ENCODE results near the gene PPP3R1. TPM values are rescaled to one million over a fixed set of nuclear protein-coding genes. Genes with fewer than 3 reads are reported as not detected.

The PPP3R1 gene
- total and polyA plus RNA-seq, 2 of the 8 experiments (the other 6 are each of a cell fraction or from before 2014, with no cell fraction given), result 9.3 to 85.1 TPM

- no peak overlapping the region for H3K23ac ChIP-seq (ENCODE audit: insufficient read length)
- POLR2A ChIA-PET (ENCODE audit: partially characterized antibody), result interaction anchor here (1.0 kb wide), 1 partner anchor 68 kb away, joined by 5 read pairs; a partner anchor contains a TSS
- H3K27me3 ChIP-seq (replicated peaks in 1 of 4; ENCODE audit: control insufficient read depth in 3 of 4, extremely low read depth in 1 of 4, insufficient read depth in 3 of 4, low read length in 3 of 4), result no peaks in the 10 kb centered on the region
- no peak overlapping the region for H2AK5ac ChIP-seq (ENCODE audit: low read depth, low read length)
- H2BK20ac ChIP-seq (ENCODE audit: low read length), result no peak overlapping the region
- peaks cover 4 to 99% of the 10 kb centered on the region in 2 experiments; a peak in 3 of 4 replicates for H3K79me2 ChIP-seq (ENCODE audit: control insufficient read depth in 1 of 2, insufficient read depth in 2 of 2, low read length in 2 of 2)
- H4K20me1 ChIP-seq (replicated peaks in 1 of 2; ENCODE audit: control insufficient read depth in 1 of 2, insufficient read depth in 2 of 2, low read length in 2 of 2), result peaks cover 5 to 8% of the 10 kb centered on the region in 2 experiments
- CTCF ChIA-PET (ENCODE audit: partially characterized antibody), result interaction anchor here (0.6 to 2.1 kb wide), 14 partner anchors 9 to 103 kb away, joined by 3 to 8 read pairs (median 3); partner anchors contain the start of gene PNO1
- H2AFZ ChIP-seq (ENCODE audit: low read length), result no peak overlapping the region
- DNase-seq (ENCODE audit: low read depth in 1 of 2, low spot score in 2 of 2) (peak in 1 of 2 experiments; percentile 7), FAIRE-seq (peak; percentile 91)
- H2BK5ac ChIP-seq (ENCODE audit: low read depth, low read length), result no peak overlapping the region
- no peaks in the 10 kb centered on the region; the same call in 1 of the 2 replicates for H3K23me2 ChIP-seq (ENCODE audit: low read depth, low read length)
- H3K27ac ChIP-seq (ENCODE audit: low read depth, low read length), result no peak overlapping the region
- no peak overlapping the region for H3K9ac ChIP-seq (replicated peaks in 1 of 4; ENCODE audit: extremely low read depth in 1 of 4, low read depth in 3 of 4, low read length in 3 of 4)
- no peak overlapping the region for H2BK12ac ChIP-seq (ENCODE audit: low read depth, low read length)
- H4K5ac ChIP-seq (ENCODE audit: insufficient read length, low read depth, low read length), result no peak overlapping the region
- H2BK15ac ChIP-seq (ENCODE audit: low read length), result no peak overlapping the region
- H4K91ac ChIP-seq (replicated peaks; ENCODE audit: insufficient read length, low read length), result no peak overlapping the region
- H4K8ac ChIP-seq (ENCODE audit: extremely low read depth, insufficient read depth, low read length), result no peak overlapping the region
- H3K4me1 ChIP-seq (replicated peaks in 1 of 4; ENCODE audit: control insufficient read depth in 3 of 4, insufficient read depth in 4 of 4, low read length in 3 of 4), result peaks cover 0 to 3% (median 0%) of the 10 kb centered on the region in 4 experiments; a peak in 3 of 7 replicates
- no peak overlapping the region for H3K4me3 ChIP-seq (ENCODE audit: extremely low read depth in 1 of 4, insufficient read depth in 2 of 4, low read depth in 3 of 4, low read length in 4 of 4)
- no peak overlapping the region for H3K18ac ChIP-seq (ENCODE audit: extremely low read depth, low read length)
- no peak overlapping the region for H3K56ac ChIP-seq (replicated peaks; ENCODE audit: insufficient read length, low read depth, low read length)
- no peak overlapping the region for H3K4me2 ChIP-seq (ENCODE audit: insufficient read depth in 1 of 2, low read depth in 2 of 2, low read length in 2 of 2)
- H3K36me3 ChIP-seq (ENCODE audit: control insufficient read depth in 2 of 4, insufficient read depth in 4 of 4, low read length in 3 of 4), result no peaks in the 10 kb centered on the region
- H2BK120ac ChIP-seq (replicated peaks; ENCODE audit: low read depth, low read length), result no peak overlapping the region
- 11% methylated on average over 2 of the region's 2 CpGs; no CpG with 5 or more reads in 1 of the 2 experiments for WGBS, 2 experiments (ENCODE audit: extremely low coverage in 1 of 2, insufficient coverage in 1 of 2, insufficient read length in 1 of 2, insufficient replicate concordance in 2 of 2, low coverage in 1 of 2, low lambda C conversion rate in 2 of 2, missing lambda C conversion rate in 1 of 2)
- H3K9me3 ChIP-seq (ENCODE audit: insufficient read depth in 2 of 2, low read depth in 1 of 2, low read length in 1 of 2), result no peaks in the 10 kb centered on the region
- H3K4ac ChIP-seq (replicated peaks; ENCODE audit: insufficient read length, low read depth, low read length), result no peak overlapping the region
- no peak overlapping the region for H3K14ac ChIP-seq (ENCODE audit: insufficient read length)
- peaks cover 3% of the 10 kb centered on the region; the same call in 1 of the 2 replicates for H3K79me1 ChIP-seq (ENCODE audit: low read depth, low read length)
- TF ChIP-seq ATF3 (IDR thresholded peaks at IDR 0.05; ENCODE audit: insufficient read depth, low read depth, low read length) (no peak), SIX5 (IDR thresholded peaks at IDR 0.05; ENCODE audit: low read depth, low read length) (no peak), SIRT6 (IDR thresholded peaks at IDR 0.05; ENCODE audit: low read length) (no peak), RBBP5 (IDR thresholded peaks at IDR 0.05; ENCODE audit: borderline replicate concordance, low read depth, low read length) (no peak), SIN3A (conservative IDR thresholded peaks at IDR 0.05 in 1 of 2, IDR thresholded peaks at IDR 0.05 in 1 of 2; ENCODE audit: low read depth in 1 of 2, low read length in 2 of 2) (no peak), SAP30 (IDR thresholded peaks at IDR 0.05; ENCODE audit: insufficient read depth, insufficient replicate concordance, low read length) (no peak), CEBPB (IDR thresholded peaks at IDR 0.05; ENCODE audit: low read depth, low read length) (no peak), RAD21 (IDR thresholded peaks at IDR 0.05 in 1 of 2, conservative IDR thresholded peaks at IDR 0.05 in 1 of 2; ENCODE audit: low read depth in 2 of 2, low read length in 2 of 2) (peak; percentile 39 to 55), JUND (IDR thresholded peaks at IDR 0.05; ENCODE audit: low read length) (no peak), KDM4A (IDR thresholded peaks at IDR 0.05; ENCODE audit: low read depth, low read length, severe bottlenecking) (no peak)
- TF ChIP-seq, protein P1, sequence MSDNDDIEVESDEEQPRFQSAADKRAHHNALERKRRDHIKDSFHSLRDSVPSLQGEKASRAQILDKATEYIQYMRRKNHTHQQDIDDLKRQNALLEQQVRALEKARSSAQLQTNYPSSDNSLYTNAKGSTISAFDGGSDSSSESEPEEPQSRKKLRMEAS (IDR thresholded peaks at IDR 0.05), result peak; percentile 82
Observed at GRCh38 chr2:68225119-68225632, 27.2 kb downstream of the PPP3R1 start.

Measured in H1 (cell line).